Ishikawa (cell line): ENCODE data around the gene GLRX5.

ENCODE experiments used
- CEBPB ChIP-seq: IDR thresholded peaks from 2 replicates; pipeline ENCODE4 v1.6.1; 2012
- CREB1 ChIP-seq: IDR thresholded peaks from 2 replicates; pipeline ENCODE4 v1.6.1; 2012; ENCODE audit warnings: low read depth
- EGR1 ChIP-seq: IDR thresholded peaks from 2 replicates; pipeline ENCODE4 v1.6.1; 2012
- EP300 ChIP-seq: IDR thresholded peaks from 2 replicates; pipeline ENCODE4 v1.6.1; 2012; ENCODE audit warnings: borderline replicate concordance
- FOXM1 ChIP-seq: IDR thresholded peaks from 2 replicates; pipeline ENCODE4 v1.6.1; 2012; ENCODE audit warnings: low read depth, borderline replicate concordance
- MAX ChIP-seq: IDR thresholded peaks from 2 replicates; pipeline ENCODE4 v1.6.1; 2012
- NFIC ChIP-seq: IDR thresholded peaks from 2 replicates; pipeline ENCODE4 v1.6.1; 2012
- RAD21 ChIP-seq: IDR thresholded peaks from 2 replicates; pipeline ENCODE4 v1.6.1; 2012; ENCODE audit warnings: low read depth
- REST ChIP-seq: IDR thresholded peaks from 2 replicates; pipeline ENCODE4 v1.6.1; 2012; ENCODE audit warnings: low read depth, mild to moderate bottlenecking
- TAF1 ChIP-seq: IDR thresholded peaks from 2 replicates; pipeline ENCODE4 v1.6.1; 2012; ENCODE audit warnings: low read depth, mild to moderate bottlenecking
- TCF12 ChIP-seq: IDR thresholded peaks from 2 replicates; pipeline ENCODE4 v1.6.1; 2012; ENCODE audit warnings: low read depth
- TEAD4 ChIP-seq: IDR thresholded peaks from 2 replicates; pipeline ENCODE4 v1.6.1; 2012
- YY1 ChIP-seq: IDR thresholded peaks from 2 replicates; pipeline ENCODE4 v1.6.1; 2012; ENCODE audit warnings: low read depth
- ZBTB7A ChIP-seq: IDR thresholded peaks from 2 replicates; pipeline ENCODE4 v1.6.1; 2012; ENCODE audit warnings: low read depth
- TF ChIP-seq, protein P1 (sequence below): IDR thresholded peaks from 2 replicates; pipeline ENCODE4 v1.6.1; 2012

GLRX5 gene

DNA sequence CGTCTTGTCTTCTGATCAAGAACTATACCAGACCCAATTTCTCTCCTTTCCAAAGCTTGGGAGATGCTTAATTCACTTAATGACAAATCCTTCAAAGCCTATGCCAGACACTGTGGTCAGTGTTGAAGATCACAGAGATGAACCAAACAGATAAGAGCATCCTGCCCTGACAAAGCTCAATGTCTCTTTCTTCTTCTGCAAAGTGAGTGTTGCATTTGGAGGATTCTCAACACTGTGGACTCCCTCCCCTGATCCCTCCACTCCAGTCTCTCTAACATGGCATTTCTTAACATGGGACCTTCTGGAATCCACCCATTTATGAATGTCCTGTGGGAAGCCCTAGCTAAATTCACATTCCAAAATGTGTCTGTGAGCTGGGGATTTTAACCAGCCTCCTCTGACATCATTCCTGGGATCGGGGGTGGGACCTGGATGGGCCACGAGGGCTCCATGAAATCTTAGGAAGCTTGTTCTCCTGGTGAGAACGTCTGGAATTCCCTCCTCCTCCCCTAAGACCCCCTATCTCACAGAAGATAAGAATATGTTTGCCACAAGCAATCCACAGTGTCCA is 38.7 kb upstream of the GLRX5 start:
- TF ChIP-seq CREB1 (no peak), EP300 (no peak), TEAD4 (no peak), TAF1 (no peak), ZBTB7A (no peak), TCF12 (no peak), FOXM1 (no peak), YY1 (no peak), NFIC (no peak), REST (no peak), CEBPB (no peak), MAX (no peak), EGR1 (no peak), RAD21 (no peak)
- TF ChIP-seq, protein P1, sequence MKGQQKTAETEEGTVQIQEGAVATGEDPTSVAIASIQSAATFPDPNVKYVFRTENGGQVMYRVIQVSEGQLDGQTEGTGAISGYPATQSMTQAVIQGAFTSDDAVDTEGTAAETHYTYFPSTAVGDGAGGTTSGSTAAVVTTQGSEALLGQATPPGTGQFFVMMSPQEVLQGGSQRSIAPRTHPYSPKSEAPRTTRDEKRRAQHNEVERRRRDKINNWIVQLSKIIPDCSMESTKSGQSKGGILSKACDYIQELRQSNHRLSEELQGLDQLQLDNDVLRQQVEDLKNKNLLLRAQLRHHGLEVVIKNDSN: no peak

GRCh38 chr14:95496690-95497259 is 38.1 kb upstream of the GLRX5 start:
- no peak for TF ChIP-seq TCF12
- TF ChIP-seq ZBTB7A: no peak
- TF ChIP-seq TAF1: no peak
- no peak for TF ChIP-seq EGR1
- TF ChIP-seq RAD21: no peak
- TF ChIP-seq MAX: no peak
- no peak for TF ChIP-seq NFIC
- no peak for TF ChIP-seq CREB1
- no peak for TF ChIP-seq TEAD4
- TF ChIP-seq, protein P1: no peak
- no peak for TF ChIP-seq REST
- no peak for TF ChIP-seq EP300
- TF ChIP-seq CEBPB: no peak
- TF ChIP-seq YY1: no peak
- TF ChIP-seq FOXM1: no peak

DNA sequence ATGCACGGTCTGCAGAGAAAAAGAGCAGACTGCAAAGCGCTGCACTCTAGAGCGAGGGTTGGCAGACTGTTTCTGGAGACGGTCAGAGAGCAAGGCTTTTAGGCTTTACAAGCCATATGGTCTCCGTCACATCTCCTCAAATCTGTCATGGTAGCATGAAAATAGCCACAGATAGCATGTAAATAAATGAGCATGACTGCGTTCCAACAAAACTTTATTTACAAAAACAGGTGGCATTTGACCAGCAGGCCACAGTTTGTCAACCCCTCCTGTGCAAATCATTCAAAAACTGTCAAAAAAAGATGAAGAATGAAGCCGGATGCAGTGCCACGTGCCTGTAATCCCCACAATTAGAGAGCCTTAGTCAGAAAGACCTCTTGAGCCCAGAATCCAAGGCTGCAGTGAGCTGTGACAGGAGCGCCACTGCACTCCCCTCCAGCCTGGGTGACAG is 37.3 kb upstream of the GLRX5 start:
- TF ChIP-seq TEAD4: no peak
- TF ChIP-seq NFIC: no peak
- no peak for TF ChIP-seq YY1
- no peak for TF ChIP-seq TCF12
- TF ChIP-seq, protein P1: no peak
- TF ChIP-seq REST: no peak
- no peak for TF ChIP-seq ZBTB7A
- TF ChIP-seq MAX: no peak
- no peak for TF ChIP-seq TAF1
- TF ChIP-seq RAD21: no peak
- no peak for TF ChIP-seq CREB1
- TF ChIP-seq CEBPB: no peak
- TF ChIP-seq FOXM1: no peak
- TF ChIP-seq EP300: no peak
- TF ChIP-seq EGR1: no peak
